RWPE2 (cell line): ENCODE data around the gene PGAP3.

Experiments
- ATAC-seq: fragments of 200-7000 bp; cut with Tn5 transposase; 3 replicates; pipeline ENCODE4 v1.9.1; 2021; ENCODE audit warnings: low read depth
- DNase-seq: peaks from one replicate; pipeline ENCODE4 v3.0.0-alpha.2; 2020; ENCODE audit warnings: low spot score
- H3K27ac ChIP-seq: fragments of 450-650 bp; 2 replicates; pipeline ENCODE4 v1.5.1; 2017; ENCODE audit warnings: mild to moderate bottlenecking; ENCODE audit not compliant: poor library complexity, severe bottlenecking
- H3K27me3 ChIP-seq: fragments of 250-450 bp; sonication (Bioruptor Pico); 2 replicates; pipeline ENCODE4 v1.5.1; 2021; ENCODE audit warnings: mild to moderate bottlenecking, moderate library complexity; ENCODE audit not compliant: insufficient read depth, poor library complexity, severe bottlenecking
- H3K36me3 ChIP-seq: fragments of 250-450 bp; sonication (Bioruptor Pico); 2 replicates; pipeline ENCODE4 v1.5.1; 2020; ENCODE audit warnings: low read depth, mild to moderate bottlenecking, moderate library complexity
- H3K4me1 ChIP-seq: fragments of 250-450 bp; sonication (Bioruptor Pico); 2 replicates; pipeline ENCODE4 v1.5.1; 2021; ENCODE audit warnings: mild to moderate bottlenecking, moderate library complexity; ENCODE audit not compliant: insufficient read depth, poor library complexity, severe bottlenecking
- H3K4me3 ChIP-seq: fragments of 250-450 bp; sonication (Bioruptor Pico); 2 replicates; pipeline ENCODE4 v1.5.1; 2021; ENCODE audit warnings: mild to moderate bottlenecking, moderate library complexity; ENCODE audit not compliant: severe bottlenecking
- H3K9me3 ChIP-seq: fragments of 250-450 bp; sonication (Bioruptor Pico); 2 replicates; pipeline ENCODE4 v1.5.1; 2021; ENCODE audit warnings: mild to moderate bottlenecking, moderate library complexity; ENCODE audit not compliant: severe bottlenecking
- CTCF ChIP-seq: fragments of 450-650 bp; IDR thresholded peaks from one replicate; pipeline ENCODE4 v1.5.1; 2017; ENCODE audit warnings: mild to moderate bottlenecking, moderate library complexity; ENCODE audit not compliant: poor library complexity, severe bottlenecking

The PGAP3 gene

GRCh38 chr17:39674179-39674578, 13.7 kb downstream of the PGAP3 start:
- Histone ChIP-seq H3K9me3 (no peaks in the 10 kb centered on the region), H3K4me1 (no peaks in the 10 kb centered on the region), H3K36me3 (no peaks in the 10 kb centered on the region), H3K27ac (no peak overlapping the region), H3K27me3 (no peaks in the 10 kb centered on the region), H3K4me3 (no peak overlapping the region)
- no peak for DNase-seq
- TF ChIP-seq CTCF = no peak
- ATAC-seq = no peak

- peaks cover 3% of the 10 kb centered on the region for H3K27me3 ChIP-seq
- DNase-seq (no peak), ATAC-seq (no peak)
- H3K27ac ChIP-seq = no peak overlapping the region
- H3K9me3 ChIP-seq = no peaks in the 10 kb centered on the region
- no peak overlapping the region for H3K4me3 ChIP-seq
- no peaks in the 10 kb centered on the region for H3K4me1 ChIP-seq
- TF ChIP-seq CTCF = no peak
- no peaks in the 10 kb centered on the region for H3K36me3 ChIP-seq
Observed at GRCh38 chr17:39673335-39674081, 14.3 kb downstream of the PGAP3 start.

- Histone ChIP-seq H3K27me3 (peaks cover 4% of the 10 kb centered on the region), H3K27ac (no peak overlapping the region), H3K9me3 (no peaks in the 10 kb centered on the region), H3K4me3 (no peak overlapping the region), H3K36me3 (no peaks in the 10 kb centered on the region), H3K4me1 (no peaks in the 10 kb centered on the region)
- DNase-seq (no peak), ATAC-seq (no peak)
- peak; percentile 14 for TF ChIP-seq CTCF
Observed at GRCh38 chr17:39672522-39673334, 15.1 kb downstream of the PGAP3 start.

GRCh38 chr17:39671651-39672521, 16.0 kb downstream of the PGAP3 start:
- H3K4me1 ChIP-seq = no peaks in the 10 kb centered on the region

More at GRCh38 chr17:39671651-39672521, 16.0 kb downstream of the PGAP3 start:
- Histone ChIP-seq H3K9me3 (no peaks in the 10 kb centered on the region), H3K27me3 (peaks cover 4% of the 10 kb centered on the region), H3K4me3 (no peak overlapping the region), H3K36me3 (no peaks in the 10 kb centered on the region), H3K27ac (no peak overlapping the region)
- ATAC-seq (peak; percentile 13; the same call in 1 of the 3 replicates), DNase-seq (no peak)
- peak; percentile 46 for TF ChIP-seq CTCF
